Pancreas (tissue), 10 donors: Measurements from ENCODE around the gene AQP7. TPM values are rescaled to one million over a fixed set of nuclear protein-coding genes. Genes with fewer than 3 reads are reported as not detected.
"Not testable (repeated sequence)": the region's sequence is repeated elsewhere in the genome, so short reads cannot be mapped to it uniquely, and the experiment has no call there.

ENCODE experiments used
- ATAC-seq, 4 donors: fragments of 200-7000 bp; cut with Tn5 transposase; one replicate each; pipeline versions ENCODE4 v1.8.0 to v1.9.1; 2020; ENCODE audit warnings: mild to moderate bottlenecking in 4 of 4, moderate library complexity in 4 of 4
- DNase-seq, 6 donors: peaks; one replicate each; pipeline ENCODE4 v3.0.0-alpha.2; 2020
- FAIRE-seq: peaks from 2 replicates; lab custom pipeline; 2012; peaks lifted over from hg19 to GRCh38; lab: Jason Lieb, UNC
- H3K27ac ChIP-seq, 4 donors: fragments of 200-600 bp; sonication (generic); 1 replicate in 3 of 4; 2 replicates in 1 of 4; pipeline versions ENCODE4 v1.5.0 to v1.8.0; 2020
- H3K27me3 ChIP-seq, 4 donors: fragments of 200-600 bp; one replicate each; pipeline ENCODE4 v1.8.0; 2021
- H3K36me3 ChIP-seq, 3 donors: fragments of 200-600 bp; sonication (generic) in 1 of 3; one replicate each; pipeline versions ENCODE4 v1.5.0 to v1.8.0; 2020 to 2021
- H3K4me1 ChIP-seq, 3 donors: fragments of 200-600 bp; one replicate each; pipeline ENCODE4 v1.8.0; 2021
- H3K4me3 ChIP-seq, 4 donors: fragments of 200-600 bp; sonication (generic) in 2 of 4; one replicate each; pipeline versions ENCODE4 v1.5.0 to v1.8.0; 2020 to 2021
- H3K9me3 ChIP-seq, 4 donors: fragments of 200-600 bp; one replicate each; pipeline ENCODE4 v1.8.0; 2021
- CTCF ChIP-seq, 4 donors: fragments of 200-600 bp; sonication (generic) in 3 of 4; IDR thresholded peaks; one replicate each; pipeline versions ENCODE4 v1.5.0 to v1.8.0; 2021; ENCODE audit warnings: antibody characterized with exemption in 4 of 4
- WGBS, 2 donors: extraction: QIAGEN DNeasy Blood & Tissue Kit; methylation state at CpG; one replicate each; pipeline ENCODE4 v1.1.7; 2013; 5-methylcytosine and 5-hydroxymethylcytosine counted together
- intact Hi-C, 3 donors: fragments of 100-400 bp; cut with DNase I; formaldehyde crosslinking; loops; one replicate each; pipeline versions ENCODE4 v1.11.1 to v1.14.2; 2022
- polyA plus RNA-seq, 2 donors: library from polyadenylated mRNA; stranded (reverse); fragments of 200-250 nt; gene quantifications; one replicate each; pipeline ENCODE4 v1.2.3, GENCODE V29; 2013
- total RNA-seq, 6 donors: library from RNA; stranded (reverse); fragmentation: NEBNext Ultra II Directional in 4 of 6; extraction: Animal tissue kit (Norgen Biotek cat#: 25700) in 4 of 6; gene quantifications; one replicate each; pipeline versions ENCODE4 v1.2.1 to v1.2.4, GENCODE V29; 2021 to 2023
- donor health status: healthy with polysubstance abuse.
- donor health status: DM: no; HTN: no; CAD: no; lungs with moderate emphysema.
- donor health status: DM: no; HTN: no; CAD: no.
- donor health status: control.
- donor health status: control.
- donor health status: Bipolar disorder and iron deficiency.
- donor health status: DM: yes; HTN: yes; CAD: no.
- donor health status: DM: no; HTN: no; CAD: no.
- donor health status: DM: no; HTN: no; CAD: no.
- donor health status: DM: yes; HTN: yes; CAD: no.

The AQP7 gene
- total and polyA plus RNA-seq, 8 donors = 1.0 to 12.0 (median 2.3) TPM

DNA sequence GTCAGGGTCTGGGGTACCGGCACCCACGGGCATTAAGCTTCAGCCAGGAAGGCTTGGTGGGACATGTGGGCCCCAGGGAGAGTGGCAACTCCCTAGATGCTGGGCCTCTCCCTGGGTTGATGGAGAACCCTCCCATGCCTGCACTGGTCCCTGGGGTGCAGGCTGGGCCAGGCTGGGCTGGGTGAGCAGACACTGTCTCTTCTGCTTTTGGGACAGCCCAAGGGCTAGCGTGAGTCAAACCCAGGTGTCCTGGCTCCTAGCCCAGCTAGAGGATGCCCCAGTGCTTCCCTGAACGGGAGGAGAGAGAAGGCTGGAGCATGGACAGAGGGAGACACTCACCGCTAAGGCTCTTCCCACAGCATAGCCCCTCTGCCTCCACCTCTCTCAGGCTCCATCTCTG, 5.7 kb upstream of the AQP7 start:
- no peaks in the 10 kb centered on the region for H3K27me3 ChIP-seq
- no peak overlapping the region for H3K4me3 ChIP-seq
- H3K4me1 ChIP-seq = no peaks in the 10 kb centered on the region
- DNase-seq (no peak), FAIRE-seq (no peak), ATAC-seq (no peak)
- intact Hi-C loops = loop anchor here in 2 of 3 donors (5.0 to 10.0 kb wide), 2 partner anchors 44 to 57 kb away; no protein-coding TSS in a partner anchor
- WGBS, 2 donors = 67 to 85% methylated on average over 5 of the region's 5 CpGs
- H3K9me3 ChIP-seq = no peaks in the 10 kb centered on the region
- H3K36me3 ChIP-seq = no peaks in the 10 kb centered on the region
- no peak overlapping the region for H3K27ac ChIP-seq
- TF ChIP-seq CTCF (IDR thresholded peaks at IDR 0.05) = no peak

DNA sequence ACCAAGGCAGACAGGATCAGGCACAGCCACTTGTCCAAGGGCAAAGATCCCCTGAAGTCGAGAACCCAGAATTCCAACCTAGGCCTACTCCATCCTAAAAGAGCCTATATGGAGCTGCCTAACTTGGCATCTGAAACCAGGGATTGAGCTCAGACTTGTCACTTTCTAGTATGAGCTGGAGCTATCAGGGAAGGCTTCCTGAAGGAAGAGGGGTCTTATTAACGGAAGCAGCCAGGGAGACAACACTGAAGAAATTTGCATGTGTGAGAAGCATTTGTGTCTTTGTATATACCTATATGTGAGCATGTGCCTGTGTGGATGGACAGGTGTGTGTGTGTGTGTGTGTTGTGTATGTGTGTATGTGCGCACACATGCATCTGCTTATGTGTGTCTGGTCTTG, 4.7 kb upstream of the AQP7 start:
- WGBS, 2 donors = 79 to 94% methylated on average over 3 of the region's 3 CpGs
- no peak overlapping the region for H3K4me3 ChIP-seq
- H3K27ac ChIP-seq = no peak overlapping the region
- ATAC-seq (no peak), FAIRE-seq (no peak), DNase-seq (no peak)
- H3K36me3 ChIP-seq = no peaks in the 10 kb centered on the region
- H3K9me3 ChIP-seq = no peaks in the 10 kb centered on the region
- no peaks in the 10 kb centered on the region for H3K27me3 ChIP-seq
- H3K4me1 ChIP-seq = no peaks in the 10 kb centered on the region
- no peak for TF ChIP-seq CTCF (IDR thresholded peaks at IDR 0.05)
- intact Hi-C loops = loop anchor here in 2 of 3 donors (5.0 to 10.0 kb wide), 2 partner anchors 45 to 58 kb away; no protein-coding TSS in a partner anchor

GRCh38 chr9:33404788-33405362, 2.5 kb upstream of the AQP7 start:
- no peak overlapping the region for H3K27ac ChIP-seq
- no peak for FAIRE-seq
- H3K9me3 ChIP-seq = no peaks in the 10 kb centered on the region
- intact Hi-C loops = loop anchor here in 2 of 3 donors (5.0 to 10.0 kb wide), 2 partner anchors 47 to 60 kb away; no protein-coding TSS in a partner anchor
- no peaks in the 10 kb centered on the region for H3K36me3 ChIP-seq
- no peaks in the 10 kb centered on the region for H3K4me1 ChIP-seq
- TF ChIP-seq CTCF (IDR thresholded peaks at IDR 0.05) = no peak
- peak in 1 of 4 donors; percentile 43 for ATAC-seq
- no peak overlapping the region for H3K4me3 ChIP-seq
- H3K27me3 ChIP-seq = no peaks in the 10 kb centered on the region
- no peak for DNase-seq
- WGBS, 2 donors = 82 to 84% methylated on average over 4 of the region's 4 CpGs

DNA sequence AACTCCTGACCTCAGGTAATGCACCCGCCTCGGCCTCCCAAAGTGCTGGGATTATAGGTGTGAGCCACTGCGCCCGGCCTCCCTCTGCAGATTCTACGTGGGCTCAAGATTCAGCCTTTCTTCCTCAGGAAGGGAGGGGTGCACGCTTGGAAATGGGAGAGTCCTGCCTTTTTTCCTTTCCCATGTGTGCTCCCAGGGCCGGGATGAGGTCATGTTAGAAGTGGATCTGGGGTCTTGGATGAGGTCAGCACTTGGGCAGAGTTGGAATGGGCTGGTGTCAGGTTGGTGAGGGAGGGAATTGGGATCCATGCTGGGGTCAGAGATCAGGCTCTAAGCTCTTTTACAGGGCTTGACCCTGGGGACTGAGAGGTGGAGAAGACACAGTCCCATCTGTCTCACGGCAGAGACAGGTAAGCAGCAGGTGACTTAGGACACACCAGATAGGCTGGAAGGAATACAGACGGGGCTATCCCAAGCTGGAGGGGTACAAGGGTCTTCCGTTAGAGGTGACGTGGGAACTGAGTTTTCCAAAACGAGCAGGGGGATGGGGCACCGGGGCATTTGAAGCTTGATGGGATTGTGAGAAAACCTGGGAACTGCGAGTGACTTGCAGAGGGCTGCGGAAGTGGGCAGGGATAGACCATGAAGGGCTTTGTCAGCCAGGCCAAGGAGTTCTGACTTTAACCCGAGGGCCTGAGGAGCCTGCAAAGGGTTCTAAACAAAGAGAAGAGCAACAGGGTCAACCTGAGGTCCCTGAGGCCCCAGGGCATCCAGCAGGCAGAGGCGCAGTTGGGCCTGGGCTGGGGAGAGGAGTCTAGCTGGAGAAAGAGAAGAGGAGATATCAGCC, 1.8 kb upstream of the AQP7 start:
- no peaks in the 10 kb centered on the region for H3K27me3 ChIP-seq
- FAIRE-seq (no peak), ATAC-seq (peak in 1 of 4 donors; percentile 18), DNase-seq (peak in 1 of 6 donors; percentile 36)
- H3K27ac ChIP-seq = no peak overlapping the region
- no peaks in the 10 kb centered on the region for H3K9me3 ChIP-seq
- no peaks in the 10 kb centered on the region for H3K4me1 ChIP-seq
- intact Hi-C loops = loop anchor here in 1 of 3 donors (10.0 kb wide), 1 partner anchor 61 kb away; no protein-coding TSS in a partner anchor
- no peak overlapping the region for H3K4me3 ChIP-seq
- 65 to 78% methylated on average over 17 of the region's 17 CpGs for WGBS, 2 donors
- no peaks in the 10 kb centered on the region for H3K36me3 ChIP-seq
- no peak for TF ChIP-seq CTCF (IDR thresholded peaks at IDR 0.05)

- intact Hi-C loops = loop anchor here in 1 of 3 donors (10.0 kb wide), 1 partner anchor 63 kb away; no protein-coding TSS in a partner anchor
- H3K4me1 ChIP-seq, DNase-seq, H3K27me3 ChIP-seq, H3K27ac ChIP-seq, H3K9me3 ChIP-seq, H3K36me3 ChIP-seq, FAIRE-seq, ATAC-seq, H3K4me3 ChIP-seq: not testable (repeated sequence)
- WGBS, 2 donors = 59 to 72% methylated on average over 9 to 10 of the region's 10 CpGs
Observed at GRCh38 chr9:33401809-33402208, 559 bp downstream of the AQP7 start.

DNA sequence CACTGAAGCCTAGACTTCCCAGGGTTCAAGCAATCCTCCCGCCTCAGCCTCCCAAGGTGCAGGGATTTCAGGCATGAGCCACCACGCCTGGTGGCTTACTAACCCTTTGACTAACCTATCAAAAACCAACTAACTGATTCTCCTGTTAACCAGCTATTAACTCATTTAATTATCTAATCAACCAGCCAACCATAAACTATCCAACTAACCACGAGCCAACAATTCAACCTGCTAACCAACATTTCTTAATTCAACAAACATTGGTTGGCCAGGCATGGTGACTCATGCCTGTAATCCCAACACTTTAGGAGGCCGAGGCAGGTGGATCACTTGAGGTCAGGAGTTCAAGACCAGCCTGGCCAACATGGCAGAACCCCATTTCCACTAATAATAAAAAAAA, 3.3 kb downstream of the AQP7 start:
- H3K4me3 ChIP-seq, ATAC-seq, H3K27ac ChIP-seq, FAIRE-seq, H3K36me3 ChIP-seq, DNase-seq, H3K4me1 ChIP-seq, intact Hi-C loops, H3K27me3 ChIP-seq, H3K9me3 ChIP-seq: not testable (repeated sequence)
- WGBS, 2 donors = 82 to 90% methylated on average over 4 of the region's 4 CpGs

GRCh38 chr9:33397801-33398200, 4.6 kb downstream of the AQP7 start:
- ATAC-seq, H3K36me3 ChIP-seq, H3K27ac ChIP-seq, H3K27me3 ChIP-seq, H3K9me3 ChIP-seq, H3K4me3 ChIP-seq, intact Hi-C loops, DNase-seq, FAIRE-seq, H3K4me1 ChIP-seq: not testable (repeated sequence)
- WGBS, 2 donors = 59 to 65% methylated on average over 3 of the region's 4 CpGs
